GM19240 (cell line): ENCODE measurements around the gene NEK5.
"Not testable (repeated sequence)": the region's sequence is repeated elsewhere in the genome, so short reads cannot be mapped to it uniquely, and the experiment has no call there.

Experiments used
- DNase-seq: peaks from one replicate; pipeline ENCODE4 v3.0.0; 2011; ENCODE audit warnings: low spot score; ENCODE audit not compliant: insufficient read length

NEK5 gene

DNA sequence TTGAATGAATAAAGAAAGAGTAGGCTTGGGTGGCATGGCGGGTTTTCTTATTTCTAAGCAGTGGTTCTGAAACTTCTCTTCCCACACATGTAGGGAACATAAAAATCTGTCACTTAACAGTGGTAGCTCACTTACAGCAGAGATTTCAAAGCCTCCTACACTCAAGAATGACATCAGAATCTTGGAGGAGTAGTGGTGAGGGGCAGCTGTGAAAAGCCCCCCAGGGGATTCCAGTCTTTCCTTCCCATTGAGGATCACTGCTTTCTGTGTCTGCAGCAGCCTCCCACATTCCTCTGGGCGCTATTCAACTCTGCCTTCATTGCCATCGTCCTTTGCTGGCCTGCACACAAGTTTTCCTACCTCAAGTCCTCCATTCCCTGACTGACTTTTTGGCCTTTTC, 8.6 kb upstream of the NEK5 start:
- no peak for DNase-seq

DNA sequence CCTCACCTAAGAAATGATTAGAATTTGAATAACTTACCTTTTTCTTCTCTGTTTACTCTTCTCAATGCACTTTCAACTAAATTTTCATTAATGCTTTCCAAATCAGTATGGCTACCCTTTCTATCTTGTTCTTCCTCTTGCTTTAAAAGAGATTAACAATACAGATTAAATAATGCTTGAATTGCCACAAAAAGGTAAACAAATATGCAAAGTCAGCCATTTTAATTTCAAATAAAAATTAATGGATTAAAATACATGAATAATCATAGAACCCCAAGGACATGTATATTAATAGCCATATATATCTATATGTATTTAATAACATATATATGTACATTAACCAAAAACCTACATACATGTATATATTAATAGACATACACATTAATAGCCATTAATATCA, 7.9 kb upstream of the NEK5 start:
- no peak for DNase-seq

DNA sequence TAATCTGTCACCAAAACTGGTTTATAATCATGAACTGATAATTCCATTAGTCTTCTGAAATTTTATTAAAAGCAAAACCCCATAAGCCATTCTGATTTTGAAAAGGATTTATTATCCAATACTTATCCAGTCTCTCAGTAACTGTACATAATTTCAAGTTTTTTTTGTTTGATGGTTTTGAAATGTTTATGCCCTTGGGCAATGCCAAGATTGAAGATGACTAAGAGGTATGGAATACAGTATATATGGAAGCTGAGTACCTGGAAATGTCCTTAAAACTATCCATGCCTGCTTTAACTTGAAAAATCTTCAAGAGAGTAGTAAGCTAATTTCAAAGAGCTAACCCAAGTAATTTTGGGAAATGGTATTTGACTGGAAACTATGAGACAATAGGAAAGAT, 1.8 kb upstream of the NEK5 start:
- DNase-seq = no peak

DNA sequence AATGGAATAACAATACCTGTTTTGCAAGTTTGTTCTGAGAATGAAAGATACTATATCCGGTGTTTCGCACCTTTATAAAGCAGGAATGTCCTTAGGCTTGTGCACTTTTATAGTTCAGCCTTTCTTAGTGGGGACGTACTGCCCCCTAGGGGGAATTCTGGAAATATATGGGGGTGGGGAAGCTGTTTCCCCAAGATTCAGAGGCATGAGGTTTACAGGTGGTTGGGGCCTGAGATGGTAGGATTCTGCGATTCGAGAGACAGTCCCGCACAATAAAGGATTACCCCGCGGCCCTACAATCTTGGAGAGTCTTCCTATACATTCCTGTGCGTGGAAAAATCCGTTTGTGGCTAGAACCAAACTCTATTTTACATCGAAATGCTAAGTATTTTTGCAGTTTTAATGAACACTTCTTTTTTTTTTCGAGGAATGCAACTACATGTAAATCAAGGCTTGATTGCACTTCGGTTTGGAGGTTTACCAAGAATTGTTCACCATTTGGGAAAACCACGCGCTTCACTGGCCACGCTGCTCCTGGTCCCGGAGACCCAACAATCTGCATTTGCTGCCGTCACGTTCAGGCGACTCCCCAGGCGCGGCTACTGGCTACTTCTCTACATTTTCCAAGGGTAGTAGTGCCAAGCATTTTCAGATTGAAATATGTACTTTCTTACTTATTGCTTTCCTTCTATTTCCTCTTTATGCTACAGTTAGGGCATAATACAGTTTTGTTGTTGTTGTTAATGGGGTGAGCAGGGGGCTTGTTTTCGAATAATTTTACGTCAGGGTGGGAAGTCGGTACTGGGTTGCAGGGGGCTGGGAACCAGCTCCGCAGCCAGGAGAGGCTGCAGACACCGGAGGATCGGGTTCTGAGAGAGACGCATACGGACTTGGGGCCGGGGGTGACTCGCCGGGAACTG, 830 bp downstream of the NEK5 start:
- DNase-seq = peak; percentile 19

DNA sequence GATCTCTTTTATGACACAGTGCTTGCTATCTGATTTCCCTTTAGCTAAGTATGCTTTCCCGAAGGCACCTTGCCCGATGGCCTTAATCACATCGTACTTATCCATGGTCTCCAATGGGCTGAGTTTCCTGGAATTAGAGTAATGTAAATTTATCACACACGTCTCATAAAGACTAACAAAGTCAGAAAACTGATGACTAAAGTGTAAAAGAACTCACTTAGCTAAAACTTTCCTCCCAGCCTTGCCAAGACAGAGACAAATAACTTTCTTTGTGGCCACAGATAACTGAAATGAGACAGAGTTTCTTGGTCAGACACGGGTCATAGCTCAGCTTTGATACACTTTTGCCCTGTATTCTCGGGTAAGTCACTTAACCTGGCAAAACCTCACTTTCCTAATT, 1.5 kb downstream of the NEK5 start:
- no peak for DNase-seq

DNA sequence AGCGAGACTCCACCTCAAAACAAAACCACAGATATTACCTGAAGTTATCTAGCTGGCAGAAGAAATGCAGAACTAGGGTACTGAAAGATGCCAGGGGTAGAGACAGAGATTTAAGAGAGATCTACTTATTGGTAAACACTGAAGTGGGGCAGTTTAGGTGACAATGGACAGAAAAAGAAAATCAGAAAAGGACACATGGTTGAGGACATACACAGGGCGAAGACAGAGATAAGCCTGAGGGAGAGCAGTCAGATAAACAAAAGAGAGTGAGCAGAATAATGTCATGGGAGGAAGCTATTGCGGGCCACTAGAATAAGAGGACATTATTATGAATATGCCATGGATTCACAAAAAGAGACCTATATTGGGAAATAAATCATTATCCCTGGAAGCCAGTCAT, 3.3 kb downstream of the NEK5 start:
- DNase-seq = no peak

DNA sequence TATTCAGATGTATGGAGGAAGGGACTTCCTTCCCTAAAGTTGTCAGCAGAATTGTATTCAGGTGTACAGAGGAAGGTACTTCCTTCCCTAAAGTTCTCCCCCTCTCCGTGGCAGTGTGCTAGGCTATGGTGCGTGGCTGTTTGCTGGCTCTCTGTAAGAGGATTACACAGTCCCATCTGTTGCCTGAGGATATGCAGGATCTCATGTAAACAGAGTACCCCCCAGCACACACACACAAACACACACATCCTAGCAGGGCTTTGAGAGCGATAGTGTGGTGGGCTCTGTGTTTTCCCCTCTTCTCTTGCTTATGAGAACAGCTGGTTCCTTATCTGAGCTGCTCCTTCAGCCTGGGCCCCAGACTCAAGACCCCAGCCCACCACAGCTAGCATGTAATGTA, 10.3 kb downstream of the NEK5 start:
- no peak for DNase-seq

DNA sequence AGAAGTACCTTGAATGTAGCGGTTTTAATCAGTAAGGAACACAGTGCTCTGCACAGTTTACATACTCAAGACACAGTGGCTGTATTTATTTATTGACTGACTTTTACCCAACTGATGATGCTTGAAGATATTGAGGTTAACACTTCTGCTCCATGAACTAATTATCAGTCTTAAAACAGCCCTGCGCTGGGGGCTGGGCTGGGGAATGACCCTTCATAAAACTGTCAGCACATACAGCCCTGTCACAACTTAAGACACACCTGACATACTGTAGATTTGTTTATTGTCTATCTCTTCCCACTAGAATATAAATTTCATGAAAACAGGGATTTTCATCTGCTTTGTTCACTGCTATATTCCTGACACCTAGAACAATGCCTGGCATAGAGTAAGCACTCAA, 10.8 kb downstream of the NEK5 start:
- no peak for DNase-seq

DNA sequence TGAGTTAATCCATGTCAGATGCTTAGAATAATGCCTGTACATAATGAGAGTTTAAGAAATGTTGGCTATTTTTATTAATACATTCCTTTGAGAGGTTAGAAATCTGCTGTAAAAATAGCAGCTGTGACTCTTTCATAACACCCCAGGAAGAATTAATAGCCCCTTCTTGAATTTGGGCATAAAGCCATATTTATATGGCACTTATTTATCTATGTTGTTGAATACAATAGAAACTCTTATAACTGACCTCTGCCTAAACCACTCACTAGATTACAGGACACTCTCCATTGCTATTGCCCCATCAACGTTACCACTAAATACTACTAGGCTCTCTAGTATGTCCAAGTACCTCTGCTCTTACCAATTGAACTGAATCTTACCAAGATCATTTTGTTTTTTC, 16.3 kb downstream of the NEK5 start:
- no peak for DNase-seq

DNA sequence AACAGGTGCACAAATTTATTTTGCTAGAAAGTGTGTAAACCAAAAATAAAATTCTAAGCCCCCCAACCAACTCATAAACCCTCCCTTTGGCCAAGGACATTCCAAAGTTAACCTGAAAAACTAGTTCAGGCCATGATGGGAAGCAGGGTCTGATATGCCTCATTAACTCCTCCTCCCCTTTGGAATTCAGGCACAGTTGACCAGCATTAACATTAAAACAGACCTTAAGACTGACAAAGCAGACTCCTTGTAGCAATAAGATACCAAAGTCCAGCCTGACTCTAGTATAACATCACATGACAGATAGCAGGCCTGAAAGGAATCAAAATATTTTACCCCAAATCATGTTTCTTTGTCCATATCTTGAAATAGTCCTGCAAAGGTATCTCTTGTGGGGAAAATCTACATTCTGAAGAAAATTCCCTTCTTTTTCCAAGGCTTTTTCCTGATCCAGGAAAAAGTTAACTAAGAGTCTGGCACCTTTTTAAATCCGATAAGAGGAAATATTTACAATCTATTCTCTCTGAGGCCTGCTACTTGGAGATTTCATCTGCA, 19.7 kb downstream of the NEK5 start:
- DNase-seq = no peak

DNA sequence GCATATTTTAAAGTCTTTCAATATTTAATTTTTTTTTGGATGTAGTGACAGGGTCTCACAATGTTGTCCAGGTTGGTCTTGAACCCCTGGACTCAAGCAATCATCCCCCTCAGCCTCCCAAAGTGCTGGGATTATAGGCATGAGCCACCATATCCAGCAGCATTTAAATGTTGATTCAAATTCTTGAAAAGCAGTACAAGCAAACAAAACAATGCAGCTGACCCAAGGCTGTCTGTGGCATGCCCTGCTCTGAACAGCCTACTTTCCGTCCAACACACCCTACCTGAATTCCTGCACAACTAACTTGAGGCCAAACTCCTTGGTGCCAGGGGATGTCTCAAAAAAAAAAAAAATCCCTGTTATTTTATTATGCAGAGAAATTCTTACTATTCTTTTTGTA, 23.0 kb downstream of the NEK5 start:
- DNase-seq = no peak

DNA sequence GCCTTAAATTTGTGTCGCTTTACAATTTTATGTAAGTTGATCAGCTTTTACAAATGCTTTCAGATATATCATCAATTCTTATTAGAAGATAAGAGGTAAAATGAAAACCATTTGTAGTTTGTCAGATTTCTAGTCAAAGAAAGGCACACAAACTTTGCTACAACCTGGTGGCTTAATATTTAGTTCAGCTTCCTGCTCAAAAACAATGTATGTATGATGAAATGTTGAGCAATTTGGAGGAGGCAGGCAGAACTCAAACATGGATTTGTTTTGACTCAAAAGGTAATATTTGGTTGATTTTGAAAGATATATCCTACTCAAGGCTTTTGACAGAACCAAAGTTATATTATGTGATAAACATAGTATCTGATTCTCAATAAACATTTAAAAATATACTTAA, 24.2 kb downstream of the NEK5 start:
- DNase-seq = no peak

DNA sequence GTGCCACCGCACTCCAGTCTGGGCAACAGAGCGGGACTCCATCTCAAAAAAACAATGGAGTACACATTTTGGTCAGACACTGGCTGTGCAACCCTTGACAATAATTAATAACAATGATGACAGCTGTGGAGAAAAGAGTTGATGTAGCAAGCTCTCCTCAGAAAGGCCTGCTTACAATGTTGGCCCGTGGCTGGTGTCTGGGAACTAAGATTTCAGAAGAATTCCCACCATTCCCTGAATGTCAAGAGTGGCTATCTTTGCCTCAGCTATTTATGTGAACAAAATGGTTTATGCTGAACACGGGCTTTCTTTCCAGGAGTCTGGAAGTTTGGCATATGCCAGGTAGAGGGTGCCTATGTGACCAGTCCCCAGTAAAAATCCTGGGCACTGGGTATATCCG, 25.5 kb downstream of the NEK5 start:
- DNase-seq = no peak

DNA sequence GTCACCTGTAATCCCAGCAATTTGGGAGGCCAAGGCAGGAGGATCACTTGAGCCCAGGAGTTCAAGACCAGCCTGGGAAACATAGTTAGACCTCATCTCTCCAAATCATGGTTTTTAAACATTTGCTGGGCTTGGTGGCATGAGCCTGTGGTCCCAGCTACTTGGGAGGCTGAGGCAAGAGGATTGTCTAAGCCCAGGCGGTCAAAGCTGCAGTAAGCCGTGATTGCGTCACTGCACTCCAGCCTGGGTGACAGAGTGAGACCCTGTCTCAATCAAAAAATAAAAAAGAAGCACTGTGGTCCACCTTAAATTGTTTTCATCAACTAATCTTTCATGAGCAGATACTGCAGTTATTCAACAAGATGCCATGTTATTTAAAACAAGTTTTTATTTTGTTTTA, 26.4 kb downstream of the NEK5 start:
- not testable (repeated sequence) for DNase-seq

DNA sequence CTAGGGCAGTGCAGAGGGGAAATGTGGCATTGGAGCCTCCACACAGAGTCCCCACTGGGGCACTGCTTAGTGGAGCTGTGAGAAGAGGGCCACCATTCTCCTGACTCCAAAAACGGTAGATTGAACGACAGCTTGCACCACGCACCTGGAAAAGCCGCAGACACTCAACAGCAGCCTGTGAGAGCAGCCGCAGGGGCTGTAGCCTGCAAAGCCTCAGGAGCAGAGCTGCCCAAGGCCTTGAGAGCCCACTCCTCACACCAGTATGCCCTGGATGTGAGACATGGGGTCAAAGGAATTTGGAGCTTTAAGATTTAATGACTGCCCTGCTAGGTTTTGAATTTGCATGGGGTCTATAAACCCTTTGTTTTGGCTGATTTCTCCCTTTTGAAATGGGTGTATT, 31.7 kb downstream of the NEK5 start:
- DNase-seq = no peak

DNA sequence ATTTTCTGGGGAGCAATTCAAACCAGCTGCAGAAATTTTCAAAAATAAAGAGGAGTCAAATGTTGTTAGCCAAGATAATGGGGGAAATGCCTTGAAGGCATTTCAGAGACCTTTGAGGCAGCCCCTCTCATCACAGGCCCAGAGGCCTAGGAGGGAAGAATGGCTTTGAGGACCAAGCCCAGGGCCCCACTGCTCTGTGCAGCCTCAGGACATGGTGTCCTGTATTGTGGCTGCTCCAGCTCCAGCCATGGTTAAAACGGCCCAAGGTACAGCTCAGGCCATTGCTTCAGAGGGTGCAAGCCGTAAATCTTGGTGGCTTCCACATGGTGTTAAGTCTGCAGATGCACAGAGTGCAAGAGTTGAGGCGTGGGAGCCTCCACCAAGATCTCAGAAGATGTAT, 32.1 kb downstream of the NEK5 start:
- DNase-seq = no peak

DNA sequence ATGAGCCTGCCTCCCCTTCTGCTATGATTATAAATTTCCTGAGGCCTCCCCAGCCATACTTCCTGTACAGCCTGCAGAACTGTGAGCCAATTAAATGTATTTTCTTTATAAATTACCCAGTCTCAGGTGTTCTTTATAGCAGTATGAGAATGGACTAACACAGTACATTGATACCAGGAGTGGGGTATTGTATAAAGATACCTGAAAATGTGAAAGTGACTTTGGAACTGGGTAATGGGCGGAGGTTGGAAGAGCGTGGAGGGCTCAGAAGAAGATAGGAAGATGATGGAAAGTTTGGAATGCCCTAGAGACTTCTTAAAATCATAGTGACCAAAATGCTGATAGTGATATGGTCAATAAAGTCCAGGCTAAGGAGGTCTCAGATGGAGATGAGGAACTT, 32.8 kb downstream of the NEK5 start:
- DNase-seq = no peak

DNA sequence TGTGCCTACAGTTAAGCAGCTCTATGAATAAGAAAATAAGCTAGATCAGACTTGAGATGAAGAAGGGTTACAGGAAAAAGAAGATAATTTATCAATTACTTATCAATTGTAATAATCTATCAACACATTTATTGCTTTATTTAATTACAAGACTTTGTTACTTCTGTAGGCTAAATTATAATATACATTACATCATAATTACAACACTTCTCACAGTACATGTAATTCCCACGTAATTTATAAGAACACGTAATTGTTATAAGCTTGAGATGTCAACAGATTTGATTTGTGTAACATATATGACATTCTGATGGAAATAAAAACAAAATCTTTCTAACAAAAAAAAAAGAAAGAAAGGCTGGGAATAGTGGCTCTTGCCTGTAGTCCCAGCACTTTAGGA, 36.8 kb downstream of the NEK5 start:
- DNase-seq = no peak

DNA sequence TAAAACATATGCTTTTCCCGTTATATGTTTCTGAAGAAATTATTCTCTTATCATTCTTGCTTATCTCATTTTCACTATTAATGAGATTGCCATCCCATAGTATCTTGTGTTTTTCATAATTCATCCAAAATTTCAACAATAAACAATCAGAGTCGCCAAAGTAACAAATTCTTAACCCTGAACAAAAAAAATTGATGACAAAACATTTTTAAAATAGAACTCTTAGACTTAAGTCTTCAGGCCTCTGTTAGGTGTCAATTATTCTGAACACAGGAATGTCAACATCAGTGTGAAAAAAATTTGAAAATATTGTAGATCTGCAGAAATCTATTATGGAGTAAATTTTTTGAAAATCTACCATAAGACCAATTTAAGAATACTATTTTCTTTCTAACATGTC, 37.4 kb downstream of the NEK5 start:
- no peak for DNase-seq

DNA sequence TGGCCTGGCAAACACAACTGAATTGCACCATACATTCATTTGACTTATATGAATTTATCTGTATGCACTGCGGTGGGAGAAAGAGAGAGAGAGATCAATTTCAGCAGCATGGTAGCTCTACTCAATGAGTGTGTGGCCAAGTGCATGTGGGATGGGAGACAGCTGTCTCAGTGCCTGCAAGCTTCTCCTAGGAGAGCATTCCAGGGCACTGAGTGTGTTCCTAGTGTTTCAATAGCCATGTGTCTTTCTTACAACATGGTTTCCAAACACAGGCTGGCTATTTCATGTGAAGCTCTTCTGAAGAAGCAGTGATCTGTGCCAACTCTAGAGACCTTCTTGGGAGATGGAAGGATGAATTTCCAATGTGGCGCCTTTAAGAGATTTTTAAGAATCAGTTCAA, 43.5 kb downstream of the NEK5 start:
- DNase-seq = no peak

DNA sequence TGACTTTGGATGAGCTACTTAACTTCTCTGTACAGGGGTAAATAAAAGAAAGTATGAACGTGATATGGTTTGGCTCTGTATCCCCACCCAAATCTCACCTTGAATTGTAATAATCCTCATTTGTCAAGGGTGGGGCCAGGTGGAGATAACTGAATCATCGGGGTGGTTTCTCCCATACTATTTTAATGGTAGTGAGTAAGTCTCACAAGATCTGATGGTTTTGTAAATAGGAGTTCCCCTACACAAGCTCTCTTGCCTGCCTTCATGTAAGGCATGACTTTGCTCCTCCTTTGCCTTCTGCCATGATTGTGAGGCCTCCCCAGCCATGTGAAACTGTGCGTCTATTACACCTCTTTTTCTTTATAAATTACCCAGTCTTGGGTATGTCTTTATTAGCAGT, 43.9 kb downstream of the NEK5 start:
- not testable (repeated sequence) for DNase-seq

DNA sequence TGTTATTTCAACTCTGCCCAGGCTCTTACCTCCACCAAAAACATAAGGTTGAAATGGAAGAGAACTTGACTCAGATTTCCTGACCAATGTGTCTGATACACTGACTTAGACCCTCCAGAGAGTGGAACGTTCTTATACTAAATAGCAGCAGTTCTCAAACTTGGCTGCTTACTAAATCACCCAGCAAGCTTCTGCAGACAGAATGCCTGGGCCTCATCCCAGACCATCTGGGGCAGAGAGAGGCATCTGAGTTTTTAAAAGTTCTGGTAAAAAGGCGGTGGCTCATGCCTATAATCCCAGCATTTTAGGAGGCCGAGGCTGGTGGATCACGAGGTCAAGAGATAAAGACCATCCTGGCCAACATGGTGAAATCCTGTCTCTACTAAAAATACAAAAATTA, 46.3 kb downstream of the NEK5 start:
- DNase-seq = no peak

DNA sequence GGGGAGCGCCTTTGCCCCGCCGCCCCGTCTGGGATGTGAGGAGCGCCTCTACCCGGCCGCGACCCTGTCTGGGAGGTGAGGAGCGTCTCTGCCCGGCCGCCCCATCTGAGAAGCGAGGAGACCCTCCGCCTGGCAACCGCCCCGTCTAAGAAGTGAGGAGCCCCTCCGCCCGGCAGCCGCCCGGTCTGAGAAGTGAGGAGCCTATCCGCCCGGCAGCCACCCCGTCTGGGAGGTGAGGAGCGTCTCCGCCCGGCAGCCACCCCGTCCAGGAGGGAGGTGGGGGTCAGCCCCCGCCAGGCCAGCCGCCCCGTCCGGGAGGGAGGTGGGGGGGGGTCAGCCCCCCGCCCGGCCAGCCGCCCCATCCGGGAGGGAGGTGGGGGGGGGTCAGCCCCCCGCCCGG, 49.0 kb downstream of the NEK5 start:
- DNase-seq = not testable (repeated sequence)
